ENCODE results near the gene GRIK4. TPM values are rescaled to one million over a fixed set of nuclear protein-coding genes. Genes with fewer than 3 reads are reported as not detected.

The GRIK4 gene
- total and polyA plus RNA-seq, 2 donors (not counting 3 experiments of a cell fraction or from before 2014, with no cell fraction given) = 0.81 to 1.6 TPM

- H3K79me2 ChIP-seq (ENCODE audit: control insufficient read depth, insufficient read depth, low read length) = no peaks in the 10 kb centered on the region
- dilution Hi-C loops (cut with MboI; ENCODE audit: extremely low pct_ligation_motif_present, low sequenced_read_pairs) = no loop called here
- POLR2A ChIA-PET = no interaction called here
These were observed 270.1 kb downstream of the GRIK4 start for GRCh38 chr11:120781486-120782120.

DNA sequence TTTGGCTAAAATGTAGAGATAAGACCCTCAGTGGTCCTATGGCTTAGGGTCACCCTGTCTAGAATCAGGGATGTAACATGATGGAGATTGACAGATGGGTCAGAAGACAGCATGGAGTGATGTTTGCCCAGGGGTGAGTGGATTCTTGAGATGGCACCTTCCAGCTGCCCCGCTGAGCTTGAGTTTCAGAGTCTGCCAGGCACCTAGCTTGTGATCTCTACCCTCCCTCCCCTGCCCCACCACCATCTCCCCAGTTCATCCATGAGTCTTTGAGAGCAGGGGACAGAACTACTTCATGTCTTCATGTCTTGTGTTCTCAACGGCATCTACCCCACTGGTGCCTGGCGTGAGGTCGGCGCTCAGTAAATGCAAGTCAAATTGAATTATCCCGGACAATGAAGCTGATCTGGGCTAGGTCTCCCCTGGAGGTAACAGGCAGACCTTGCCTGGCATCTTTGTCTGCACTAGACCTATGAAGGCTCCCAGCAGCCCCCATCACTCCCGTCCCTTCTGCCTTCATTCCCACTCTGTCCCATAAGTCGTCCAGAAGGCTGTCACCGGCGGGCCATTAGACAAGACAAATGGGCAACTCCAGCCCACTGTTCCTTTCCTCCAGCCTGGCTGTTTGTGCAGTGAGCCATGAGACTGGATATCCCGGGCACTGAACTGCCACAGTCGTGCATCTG is 273.2 kb downstream of the GRIK4 start:
- peaks cover 13% of the 10 kb centered on the region for H3K4me1 ChIP-seq (ENCODE audit: control insufficient read depth, extremely low read depth, insufficient read depth, low read length)
- H3K9ac ChIP-seq (replicated peaks; ENCODE audit: extremely low read depth, insufficient read depth, low read length) = no peak overlapping the region
- no peak overlapping the region for H3K27ac ChIP-seq (ENCODE audit: insufficient read depth, low read depth, low read length)
- H3K79me2 ChIP-seq (ENCODE audit: control insufficient read depth, insufficient read depth, low read length) = no peaks in the 10 kb centered on the region
- CTCF ChIA-PET = interaction anchor here (1.6 to 2.0 kb wide), 3 partner anchors 17 to 71 kb away, joined by 4 to 12 read pairs (median 6); no protein-coding TSS in a partner anchor
- no peak for DNase-seq (ENCODE audit: low read depth, low spot score)
- no peaks in the 10 kb centered on the region for H3K9me1 ChIP-seq (replicated peaks; ENCODE audit: control insufficient read depth, extremely low read depth, insufficient read depth, low read length)
- POLR2A ChIA-PET = no interaction called here
- no peak overlapping the region for H3K4me2 ChIP-seq (ENCODE audit: insufficient read depth, low read length)
- FAIRE-seq = no peak
- H2AFZ ChIP-seq (ENCODE audit: low read depth, low read length) = no peak overlapping the region
- dilution Hi-C loops (cut with MboI; ENCODE audit: extremely low pct_ligation_motif_present, low sequenced_read_pairs) (no loop called here), intact Hi-C loops (cut with micrococcal nuclease) (loop anchor here (5.0 kb wide), 1 partner anchor 72 kb away; no protein-coding TSS in a partner anchor)
- H3K27me3 ChIP-seq (ENCODE audit: control insufficient read depth in 2 of 2, insufficient read depth in 2 of 2, low read length in 2 of 2) = peaks cover 2 to 5% of the 10 kb centered on the region in 2 experiments
- H3K4me3 ChIP-seq (replicated peaks in 1 of 3; ENCODE audit: insufficient read depth in 1 of 3, low read depth in 1 of 3, low read length in 3 of 3) = no peak overlapping the region
- no peaks in the 10 kb centered on the region for H3K9me3 ChIP-seq (replicated peaks; ENCODE audit: control insufficient read depth, insufficient read depth, low read length)
- BruUV-seq (replicated peaks) = no TSS peak
- no peaks in the 10 kb centered on the region for H4K20me1 ChIP-seq (replicated peaks; ENCODE audit: control insufficient read depth, extremely low read depth, insufficient read depth, low read length)
- TF ChIP-seq, protein P1, sequence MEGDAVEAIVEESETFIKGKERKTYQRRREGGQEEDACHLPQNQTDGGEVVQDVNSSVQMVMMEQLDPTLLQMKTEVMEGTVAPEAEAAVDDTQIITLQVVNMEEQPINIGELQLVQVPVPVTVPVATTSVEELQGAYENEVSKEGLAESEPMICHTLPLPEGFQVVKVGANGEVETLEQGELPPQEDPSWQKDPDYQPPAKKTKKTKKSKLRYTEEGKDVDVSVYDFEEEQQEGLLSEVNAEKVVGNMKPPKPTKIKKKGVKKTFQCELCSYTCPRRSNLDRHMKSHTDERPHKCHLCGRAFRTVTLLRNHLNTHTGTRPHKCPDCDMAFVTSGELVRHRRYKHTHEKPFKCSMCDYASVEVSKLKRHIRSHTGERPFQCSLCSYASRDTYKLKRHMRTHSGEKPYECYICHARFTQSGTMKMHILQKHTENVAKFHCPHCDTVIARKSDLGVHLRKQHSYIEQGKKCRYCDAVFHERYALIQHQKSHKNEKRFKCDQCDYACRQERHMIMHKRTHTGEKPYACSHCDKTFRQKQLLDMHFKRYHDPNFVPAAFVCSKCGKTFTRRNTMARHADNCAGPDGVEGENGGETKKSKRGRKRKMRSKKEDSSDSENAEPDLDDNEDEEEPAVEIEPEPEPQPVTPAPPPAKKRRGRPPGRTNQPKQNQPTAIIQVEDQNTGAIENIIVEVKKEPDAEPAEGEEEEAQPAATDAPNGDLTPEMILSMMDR (IDR thresholded peaks at IDR 0.05; ENCODE audit: extremely low read depth in 1 of 2, insufficient read depth in 1 of 2, low read depth in 1 of 2, low read length in 2 of 2) = no peak
- no peak for TF ChIP-seq GATA2 (IDR thresholded peaks at IDR 0.05; ENCODE audit: insufficient read depth, insufficient read length, low read depth, low read length)
- TF ChIP-seq EZH2 (IDR thresholded peaks at IDR 0.05; ENCODE audit: borderline replicate concordance, low read depth, low read length, severe bottlenecking) = no peak
- TF ChIP-seq POLR2AphosphoS5 (IDR thresholded peaks at IDR 0.05; ENCODE audit: insufficient read depth, low read depth, low read length) = no peak
- no peak for TF ChIP-seq MYC (IDR thresholded peaks at IDR 0.05; ENCODE audit: low read depth, low read length)
- TF ChIP-seq JUN (IDR thresholded peaks at IDR 0.05; ENCODE audit: borderline replicate concordance, insufficient read depth, insufficient read length, low read depth) = no peak
- TF ChIP-seq FOS (IDR thresholded peaks at IDR 0.05; ENCODE audit: borderline replicate concordance, insufficient read depth, low read length) = no peak
- TF ChIP-seq POLR2A (IDR thresholded peaks at IDR 0.05; ENCODE audit: low read depth, low read length) = no peak
- no peak for TF ChIP-seq MAX (IDR thresholded peaks at IDR 0.05; ENCODE audit: insufficient read depth, insufficient read length)
- H3K36me3 ChIP-seq (ENCODE audit: control insufficient read depth in 2 of 2, extremely low read depth in 1 of 2, insufficient read depth in 2 of 2, low read length in 2 of 2) = no peaks in the 10 kb centered on the region

More at GRCh38 chr11:120781486-120782120, 270.1 kb downstream of the GRIK4 start:
- no peaks in the 10 kb centered on the region for H3K9me1 ChIP-seq (replicated peaks; ENCODE audit: control insufficient read depth, extremely low read depth, insufficient read depth, low read length)
- BruUV-seq (replicated peaks) = no TSS peak
- H3K27me3 ChIP-seq (ENCODE audit: control insufficient read depth in 2 of 2, insufficient read depth in 2 of 2, low read length in 2 of 2) = peaks cover 0 to 4% of the 10 kb centered on the region in 2 experiments
- FAIRE-seq = no peak
- no peaks in the 10 kb centered on the region for H3K36me3 ChIP-seq (ENCODE audit: control insufficient read depth in 2 of 2, extremely low read depth in 1 of 2, insufficient read depth in 2 of 2, low read length in 2 of 2)
- intact Hi-C loops (cut with micrococcal nuclease) = loop anchor here (2.0 to 5.0 kb wide), 2 partner anchors 25 to 69 kb away; no protein-coding TSS in a partner anchor
- no peak for DNase-seq (ENCODE audit: low read depth, low spot score)
- no peak for TF ChIP-seq MYC (IDR thresholded peaks at IDR 0.05; ENCODE audit: low read depth, low read length)
- no peak overlapping the region for H3K9ac ChIP-seq (replicated peaks; ENCODE audit: extremely low read depth, insufficient read depth, low read length)
- H3K4me2 ChIP-seq (ENCODE audit: insufficient read depth, low read length) = no peak overlapping the region
- H3K4me3 ChIP-seq (replicated peaks in 1 of 3; ENCODE audit: insufficient read depth in 1 of 3, low read depth in 1 of 3, low read length in 3 of 3) = no peak overlapping the region
- no peaks in the 10 kb centered on the region for H3K9me3 ChIP-seq (replicated peaks; ENCODE audit: control insufficient read depth, insufficient read depth, low read length)
- H3K4me1 ChIP-seq (ENCODE audit: control insufficient read depth, extremely low read depth, insufficient read depth, low read length) = peaks cover 20% of the 10 kb centered on the region
- no peaks in the 10 kb centered on the region for H4K20me1 ChIP-seq (replicated peaks; ENCODE audit: control insufficient read depth, extremely low read depth, insufficient read depth, low read length)
- no peak overlapping the region for H3K27ac ChIP-seq (ENCODE audit: insufficient read depth, low read depth, low read length)
- H2AFZ ChIP-seq (ENCODE audit: low read depth, low read length) = no peak overlapping the region
- CTCF ChIA-PET = no interaction called here
